Measurements from ENCODE around the gene ZNF729.

DNA sequence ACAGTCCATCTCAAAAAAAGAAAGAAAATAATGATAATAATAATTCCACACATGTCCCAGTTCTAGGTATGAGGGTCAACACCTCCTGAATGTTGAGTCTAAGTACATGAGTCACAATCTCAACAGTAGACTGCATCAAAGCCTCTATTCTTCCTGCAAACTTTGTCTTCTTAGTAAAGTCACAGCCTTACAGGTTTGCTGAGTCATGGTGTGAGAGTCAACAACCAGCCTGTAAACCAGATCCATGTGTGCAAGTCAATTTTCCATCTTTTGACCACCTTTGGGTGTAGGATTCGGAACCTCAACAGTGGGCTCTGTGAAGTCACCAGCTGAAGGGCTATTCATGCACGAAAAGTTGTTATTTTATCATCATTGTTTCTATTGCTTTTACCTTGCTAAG, 25.7 kb upstream of the ZNF729 start:
- no peak for TF ChIP-seq POLR2A (IDR thresholded peaks at IDR 0.05)
- TF ChIP-seq, protein P1, sequence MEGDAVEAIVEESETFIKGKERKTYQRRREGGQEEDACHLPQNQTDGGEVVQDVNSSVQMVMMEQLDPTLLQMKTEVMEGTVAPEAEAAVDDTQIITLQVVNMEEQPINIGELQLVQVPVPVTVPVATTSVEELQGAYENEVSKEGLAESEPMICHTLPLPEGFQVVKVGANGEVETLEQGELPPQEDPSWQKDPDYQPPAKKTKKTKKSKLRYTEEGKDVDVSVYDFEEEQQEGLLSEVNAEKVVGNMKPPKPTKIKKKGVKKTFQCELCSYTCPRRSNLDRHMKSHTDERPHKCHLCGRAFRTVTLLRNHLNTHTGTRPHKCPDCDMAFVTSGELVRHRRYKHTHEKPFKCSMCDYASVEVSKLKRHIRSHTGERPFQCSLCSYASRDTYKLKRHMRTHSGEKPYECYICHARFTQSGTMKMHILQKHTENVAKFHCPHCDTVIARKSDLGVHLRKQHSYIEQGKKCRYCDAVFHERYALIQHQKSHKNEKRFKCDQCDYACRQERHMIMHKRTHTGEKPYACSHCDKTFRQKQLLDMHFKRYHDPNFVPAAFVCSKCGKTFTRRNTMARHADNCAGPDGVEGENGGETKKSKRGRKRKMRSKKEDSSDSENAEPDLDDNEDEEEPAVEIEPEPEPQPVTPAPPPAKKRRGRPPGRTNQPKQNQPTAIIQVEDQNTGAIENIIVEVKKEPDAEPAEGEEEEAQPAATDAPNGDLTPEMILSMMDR (IDR thresholded peaks at IDR 0.05): no peak
